Keratinocyte (primary cell): ENCODE data around the gene DISP2. TPM values are rescaled to one million over a fixed set of nuclear protein-coding genes. Genes with fewer than 3 reads are reported as not detected.

Experiments used
- DNase-seq: peaks from one replicate; pipeline ENCODE4 v3.0.0-alpha.2; 2011; ENCODE audit warnings: low read depth, missing footprints, low spot score
- FAIRE-seq: peaks from 2 replicates; lab custom pipeline; 2011; peaks lifted over from hg19 to GRCh38; lab: Jason Lieb, UNC
- H2AFZ ChIP-seq: 2 replicates; pipeline ENCODE4 v1.6.0; 2012; ENCODE audit warnings: low read length, control low read depth, inconsistent platforms; ENCODE audit not compliant: control insufficient read depth
- H3K27ac ChIP-seq: 2 replicates; pipeline ENCODE4 v1.5.1; 2011; ENCODE audit warnings: low read length; ENCODE audit not compliant: control insufficient read depth, insufficient read depth
- H3K27me3 ChIP-seq: 3 replicates; pipeline ENCODE4 v1.6.0; 2011; ENCODE audit warnings: low read length; ENCODE audit not compliant: control insufficient read depth, insufficient read depth; ENCODE audit errors: extremely low read depth
- H3K36me3 ChIP-seq, 2 experiments: 2 replicates in 1 of 2; 3 replicates in 1 of 2; pipeline ENCODE4 v1.5.1; 2011; ENCODE audit warnings: low read length in 2 of 2, mild to moderate bottlenecking in 1 of 2; ENCODE audit not compliant: control insufficient read depth in 2 of 2, insufficient read depth in 2 of 2; ENCODE audit errors: extremely low read depth in 1 of 2
- H3K4me1 ChIP-seq: 3 replicates; pipeline ENCODE4 v1.5.1; 2011; ENCODE audit warnings: low read length; ENCODE audit not compliant: control insufficient read depth, insufficient read depth; ENCODE audit errors: extremely low read depth
- H3K4me2 ChIP-seq: 3 replicates; pipeline ENCODE4 v1.6.0; 2011; ENCODE audit warnings: low read depth, low read length; ENCODE audit not compliant: control insufficient read depth, insufficient read depth; ENCODE audit errors: extremely low read depth
- H3K4me3 ChIP-seq, 3 experiments: fragments of 200-600 bp in 1 of 3; sonication (generic) in 1 of 3; 2 replicates in 2 of 3; 3 replicates in 1 of 3; pipeline ENCODE4 v1.5.1; 2011 to 2016; ENCODE audit warnings: low read length in 3 of 3, mild to moderate bottlenecking in 3 of 3, control low read depth in 2 of 3, inconsistent platforms in 1 of 3, low read depth in 1 of 3, mixed read lengths in 1 of 3, mixed run types in 1 of 3, moderate library complexity in 1 of 3; ENCODE audit not compliant: control insufficient read depth in 2 of 3, insufficient read depth in 2 of 3; ENCODE audit errors: extremely low read depth in 1 of 3
- H3K79me2 ChIP-seq: 2 replicates; pipeline ENCODE4 v1.6.0; 2012; ENCODE audit warnings: low read length; ENCODE audit not compliant: control insufficient read depth, insufficient read depth
- H3K9ac ChIP-seq: 3 replicates; pipeline ENCODE4 v1.6.0; 2011; ENCODE audit warnings: low read length; ENCODE audit not compliant: control insufficient read depth, insufficient read depth; ENCODE audit errors: extremely low read depth
- H3K9me1 ChIP-seq: 3 replicates; pipeline ENCODE4 v1.6.0; 2011; ENCODE audit warnings: low read length; ENCODE audit not compliant: control insufficient read depth, insufficient read depth; ENCODE audit errors: extremely low read depth
- H3K9me3 ChIP-seq: 2 replicates; pipeline ENCODE4 v1.5.1; 2012; ENCODE audit warnings: low read depth, low read length; ENCODE audit not compliant: control insufficient read depth
- H4K20me1 ChIP-seq: 3 replicates; pipeline ENCODE4 v1.6.0; 2011; ENCODE audit warnings: low read length; ENCODE audit not compliant: control insufficient read depth, insufficient read depth; ENCODE audit errors: extremely low read depth
- CTCF ChIP-seq, 3 experiments: IDR thresholded peaks in 1 of 3; conservative IDR thresholded peaks in 1 of 3; optimal IDR thresholded peaks in 1 of 3; 2 replicates in 2 of 3; 3 replicates in 1 of 3; pipeline versions ENCODE3 to v1.5.1; 2011; ENCODE audit warnings: low read length in 3 of 3, mild to moderate bottlenecking in 3 of 3, moderate library complexity in 2 of 3, control low read depth in 1 of 3, inconsistent platforms in 1 of 3; ENCODE audit not compliant: insufficient read depth in 2 of 3; ENCODE audit errors: extremely low read depth in 1 of 3
- EZH2 ChIP-seq: IDR thresholded peaks from one replicate; pipeline ENCODE4 v1.6.1; 2012; ENCODE audit warnings: inconsistent platforms, mild to moderate bottlenecking, low read length, moderate library complexity
- dilution Hi-C: fragments of 300-500 bp; cut with MboI; formaldehyde crosslinking; loops from one replicate; pipeline ENCODE4 v1.7.0; 2020; ENCODE audit warnings: low sequenced_read_pairs; ENCODE audit not compliant: extremely low pct_ligation_motif_present
- polyA plus RNA-seq, 5 experiments: library from polyadenylated mRNA; depleted of rRNA in 3 of 5; stranded (reverse) in 3 of 5; stranded (forward) in 1 of 5; unstranded in 1 of 5; fragments of >200 nt; gene quantifications; 1 replicate in 1 of 5; 2 replicates in 3 of 5; 3 replicates in 1 of 5; pipeline versions ENCODE4 v1.2.1 to v1.2.3, GENCODE V29; 2011 to 2012; ENCODE audit warnings: missing spikeins in 2 of 5, low read depth in 1 of 5, low replicate concordance in 1 of 5

The DISP2 gene
- polyA plus RNA-seq, 1 donor (not counting 4 experiments of a cell fraction or from before 2014, with no cell fraction given), result 0.12 TPM

DNA sequence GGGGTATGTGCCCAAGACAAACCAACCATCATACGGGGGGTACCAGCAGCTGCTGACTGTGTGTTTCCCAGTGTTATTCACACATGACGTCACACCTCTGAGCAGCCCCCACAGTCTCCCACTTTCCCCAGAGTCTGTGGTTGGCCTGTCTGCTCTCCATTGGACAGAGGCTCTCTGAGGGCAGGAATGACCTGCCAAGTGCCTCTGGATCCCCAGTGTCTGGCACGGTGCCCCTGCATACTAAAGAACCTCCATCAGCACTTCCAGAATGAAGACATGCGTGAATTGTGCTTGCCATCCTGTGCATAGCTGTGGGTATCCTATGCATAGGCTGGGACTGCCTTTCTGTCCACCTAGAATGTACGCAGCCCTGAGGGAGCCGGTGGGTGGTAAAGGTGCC, 13.8 kb upstream of the DISP2 start:
- Histone ChIP-seq H3K27me3 (no peaks in the 10 kb centered on the region), H2AFZ (no peak overlapping the region), H3K4me1 (peaks cover 49% of the 10 kb centered on the region), H3K27ac (no peak overlapping the region), H3K4me3 (no peak overlapping the region), H3K79me2 (peaks cover 14% of the 10 kb centered on the region), H3K9me1 (no peaks in the 10 kb centered on the region), H3K4me2 (no peak overlapping the region), H3K36me3 (no peaks in the 10 kb centered on the region), H4K20me1 (no peaks in the 10 kb centered on the region), H3K9me3 (no peaks in the 10 kb centered on the region), H3K9ac (no peak overlapping the region)
- no peak for TF ChIP-seq CTCF (optimal IDR thresholded peaks at IDR 0.05 in 1 of 3, IDR thresholded peaks at IDR 0.05 in 1 of 3, conservative IDR thresholded peaks at IDR 0.05 in 1 of 3; ENCODE audit: extremely low read depth in 1 of 3, insufficient read depth in 2 of 3, low read length in 3 of 3)
- TF ChIP-seq EZH2, result no peak
- dilution Hi-C loops, result no loop called here
- DNase-seq (no peak), FAIRE-seq (no peak)

DNA sequence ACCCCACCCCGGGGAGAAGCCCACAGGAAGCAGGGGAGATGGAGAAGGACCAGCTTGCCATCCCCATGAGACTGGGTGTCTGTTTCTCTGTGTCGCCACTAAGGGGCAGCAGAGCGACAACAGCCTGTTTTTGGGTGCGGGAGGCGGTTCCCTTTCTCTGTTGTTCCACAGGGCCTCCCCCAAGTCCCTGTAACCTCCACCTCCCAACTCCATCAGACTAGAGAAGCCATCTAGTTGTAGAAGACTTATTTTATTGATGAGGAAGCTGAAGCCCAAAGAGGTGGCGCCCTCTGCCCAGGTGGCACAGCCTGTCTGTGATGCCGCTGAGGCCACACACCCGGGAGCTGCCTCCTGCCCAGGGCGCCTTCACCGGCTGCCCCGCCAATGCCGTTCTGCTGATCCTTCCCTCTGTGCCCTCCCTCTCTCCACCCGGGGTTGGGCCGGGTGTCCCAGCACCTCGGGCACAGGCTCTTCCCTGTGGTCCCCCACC, 13.3 kb upstream of the DISP2 start:
- Histone ChIP-seq H3K36me3 (no peaks in the 10 kb centered on the region), H3K27ac (no peak overlapping the region), H3K4me1 (peaks cover 44% of the 10 kb centered on the region), H3K4me2 (no peak overlapping the region), H3K9ac (no peak overlapping the region), H4K20me1 (no peaks in the 10 kb centered on the region), H3K79me2 (peaks cover 10% of the 10 kb centered on the region), H3K9me3 (no peaks in the 10 kb centered on the region), H3K9me1 (no peaks in the 10 kb centered on the region), H2AFZ (no peak overlapping the region), H3K4me3 (no peak overlapping the region), H3K27me3 (no peaks in the 10 kb centered on the region)
- FAIRE-seq, result peak; percentile 88
- TF ChIP-seq CTCF (optimal IDR thresholded peaks at IDR 0.05 in 1 of 3, IDR thresholded peaks at IDR 0.05 in 1 of 3, conservative IDR thresholded peaks at IDR 0.05 in 1 of 3; ENCODE audit: extremely low read depth in 1 of 3, insufficient read depth in 2 of 3, low read length in 3 of 3) (peak in 2 of 3 experiments; percentile 83), EZH2 (no peak)
- DNase-seq, result no peak
- dilution Hi-C loops, result no loop called here
